ENCODE measurements around the gene KIF9. TPM values are rescaled to one million over a fixed set of nuclear protein-coding genes. Genes with fewer than 3 reads are reported as not detected.

The KIF9 gene
- total RNA-seq, 2 experiments from 2014 or later: 8.2 to 8.3 TPM

DNA sequence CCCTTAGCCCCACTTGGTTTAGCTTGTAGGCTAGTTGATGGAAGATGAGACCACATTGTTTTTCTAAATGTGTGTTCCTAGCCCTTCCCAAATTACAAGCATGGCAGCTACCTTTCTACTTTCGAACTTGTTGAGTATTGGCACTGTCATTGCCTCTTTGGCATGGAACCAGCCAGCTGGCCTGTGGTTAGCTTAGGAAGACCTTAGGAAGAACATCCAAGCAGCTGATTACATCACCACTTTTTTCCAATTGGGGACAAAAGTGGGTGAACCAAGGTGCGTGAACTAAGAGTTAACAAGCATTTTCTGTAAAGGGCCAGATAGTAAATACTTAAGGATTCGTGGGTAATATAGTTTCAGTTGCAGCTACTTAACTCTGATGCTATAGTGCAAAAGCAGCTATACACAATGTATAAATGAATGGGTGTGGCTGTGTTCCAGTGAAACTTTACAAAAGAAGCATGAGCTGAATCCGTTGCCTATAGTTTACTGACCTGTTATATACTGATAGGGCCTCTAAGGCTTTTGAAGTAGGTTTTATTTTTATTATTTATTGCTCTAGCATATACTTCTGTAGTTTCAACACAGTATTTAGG is 8.7 kb upstream of the KIF9 start:
- Mint-ChIP-seq H3K9me3 (ENCODE audit: insufficient read depth) (no peaks in the 10 kb centered on the region), H3K4me1 (ENCODE audit: low read depth) (peaks cover 18% of the 10 kb centered on the region), H3K27ac (no peak overlapping the region), H3K4me3 (no peak overlapping the region), H3K27me3 (ENCODE audit: low read depth) (no peaks in the 10 kb centered on the region), H3K36me3 (ENCODE audit: low read depth) (peaks cover 35% of the 10 kb centered on the region)
- DNase-seq (no peak), ATAC-seq (no peak)
- CTCF ChIA-PET: interaction anchor here (1.1 to 1.5 kb wide), 5 partner anchors 10 to 221 kb away, joined by 3 to 7 read pairs (median 3); no protein-coding TSS in a partner anchor
- POLR2A ChIA-PET: interaction anchor here (2.1 kb wide), 1 partner anchor 8 kb away, joined by 8 read pairs; the partner anchor contains the start of genes KIF9 and KLHL18

DNA sequence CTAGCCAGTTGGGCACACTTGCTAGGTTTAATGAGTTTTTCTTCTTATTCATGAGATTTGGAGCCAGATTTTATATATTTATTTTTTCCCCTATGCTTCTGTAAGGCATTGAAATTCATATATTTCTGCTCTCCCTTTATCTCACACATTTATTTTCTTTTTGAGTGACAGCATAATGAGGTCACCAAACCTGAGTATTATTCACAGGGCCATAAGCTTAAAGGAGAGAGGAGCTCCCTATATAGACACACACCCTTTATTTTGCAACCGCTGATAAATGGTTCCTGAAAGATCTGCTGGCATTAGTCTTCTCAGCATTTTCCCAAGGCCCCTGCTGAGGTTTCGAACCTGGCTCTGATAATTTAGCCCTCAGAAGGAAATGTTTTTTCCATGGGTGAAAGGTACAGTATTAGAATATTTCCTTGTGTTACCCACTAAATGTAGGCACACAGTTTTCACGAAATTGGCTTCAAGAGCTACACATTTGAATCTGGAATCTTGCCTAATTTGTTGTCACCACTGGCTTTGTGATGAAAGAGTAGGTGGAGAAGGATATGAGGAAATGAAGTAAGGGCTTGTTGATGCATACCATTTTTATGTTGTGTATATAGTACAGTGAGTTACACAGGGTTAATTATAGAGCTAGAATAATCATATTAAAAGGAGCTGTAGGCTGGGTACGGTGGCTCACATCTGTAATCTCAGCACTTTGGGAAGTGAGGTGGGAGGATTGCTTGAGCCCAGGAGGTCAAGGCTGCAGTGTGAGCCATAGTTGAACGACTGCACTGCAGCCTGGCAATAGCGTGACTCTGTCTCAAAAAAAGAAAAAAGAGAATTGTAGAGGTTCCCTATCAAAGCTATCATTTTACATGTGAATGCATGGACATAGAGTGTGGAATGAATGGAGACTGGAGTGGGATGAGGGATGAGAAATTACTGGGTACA is 6.6 kb upstream of the KIF9 start:
- ChIA-PET POLR2A (no interaction called here), CTCF (interaction anchor here (0.8 kb wide), 1 partner anchor 25 kb away, joined by 4 read pairs; no protein-coding TSS in a partner anchor)
- no peak for ATAC-seq

DNA sequence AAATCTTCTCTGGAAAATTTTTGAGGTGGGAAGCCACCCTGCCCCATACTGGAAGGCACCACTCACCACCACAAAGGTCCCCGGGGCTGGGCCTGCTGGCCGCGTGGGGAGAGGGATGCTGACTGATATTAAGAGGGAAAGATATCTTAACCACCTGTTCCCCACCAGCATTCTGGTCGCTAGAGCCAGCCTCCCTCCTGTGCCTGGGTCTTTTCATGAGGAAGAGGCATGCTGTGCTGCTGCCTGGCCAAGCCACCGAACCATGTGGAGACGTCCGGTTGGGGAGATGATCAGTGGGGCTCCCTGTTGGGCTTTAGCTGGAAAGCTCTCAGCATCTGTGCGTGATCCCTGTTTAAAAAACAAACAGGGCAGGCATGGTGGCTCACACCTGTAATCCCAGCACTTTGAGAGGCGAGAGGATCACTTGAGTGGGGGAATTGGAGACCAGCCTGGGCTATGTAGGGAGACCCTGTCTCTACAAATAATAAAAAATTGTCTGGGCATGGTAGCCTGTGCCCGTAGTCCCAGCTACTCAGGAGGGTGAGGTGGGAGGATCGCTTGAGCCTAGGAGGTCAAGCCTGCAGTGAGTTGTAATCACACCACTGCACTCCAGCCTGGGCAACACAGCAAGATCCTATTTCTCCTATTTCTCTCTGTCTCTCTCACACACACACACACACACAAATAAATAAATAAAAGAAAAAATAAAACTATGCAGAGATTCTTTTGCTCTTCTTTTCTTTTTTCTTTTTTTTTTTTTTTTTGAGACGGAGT is 1.2 kb upstream of the KIF9 start:
- DNase-seq: peak; percentile 43
- H3K27me3 Mint-ChIP-seq (ENCODE audit: low read depth): no peaks in the 10 kb centered on the region
- H3K4me1 Mint-ChIP-seq (ENCODE audit: low read depth): peaks cover 47% of the 10 kb centered on the region
- peaks cover 22% of the 10 kb centered on the region for H3K36me3 Mint-ChIP-seq (ENCODE audit: low read depth)
- ATAC-seq: peak; percentile 4
- CTCF ChIA-PET: interaction anchor here (1.1 to 2.0 kb wide), 2 partner anchors 31 to 119 kb away, joined by 3 to 5 read pairs; partner anchors contain the start of gene SETD2
- H3K27ac Mint-ChIP-seq: peak overlapping the region; percentile 100
- H3K9me3 Mint-ChIP-seq (ENCODE audit: insufficient read depth): no peaks in the 10 kb centered on the region
- POLR2A ChIA-PET: interaction anchor here (0.9 to 1.1 kb wide), 3 partner anchors 9 to 267 kb away, joined by 3 to 8 read pairs (median 3); no protein-coding TSS in a partner anchor
- peak overlapping the region; percentile 99 for H3K4me3 Mint-ChIP-seq

More for the DNA sequence above, 6.6 kb upstream of the KIF9 start:
- no peaks in the 10 kb centered on the region for H3K27me3 Mint-ChIP-seq (ENCODE audit: low read depth)
- peaks cover 23% of the 10 kb centered on the region for H3K4me1 Mint-ChIP-seq (ENCODE audit: low read depth)
- peaks cover 35% of the 10 kb centered on the region for H3K36me3 Mint-ChIP-seq (ENCODE audit: low read depth)
- no peaks in the 10 kb centered on the region for H3K9me3 Mint-ChIP-seq (ENCODE audit: insufficient read depth)
- no peak overlapping the region for H3K27ac Mint-ChIP-seq
- DNase-seq: no peak
- H3K4me3 Mint-ChIP-seq: no peak overlapping the region

DNA sequence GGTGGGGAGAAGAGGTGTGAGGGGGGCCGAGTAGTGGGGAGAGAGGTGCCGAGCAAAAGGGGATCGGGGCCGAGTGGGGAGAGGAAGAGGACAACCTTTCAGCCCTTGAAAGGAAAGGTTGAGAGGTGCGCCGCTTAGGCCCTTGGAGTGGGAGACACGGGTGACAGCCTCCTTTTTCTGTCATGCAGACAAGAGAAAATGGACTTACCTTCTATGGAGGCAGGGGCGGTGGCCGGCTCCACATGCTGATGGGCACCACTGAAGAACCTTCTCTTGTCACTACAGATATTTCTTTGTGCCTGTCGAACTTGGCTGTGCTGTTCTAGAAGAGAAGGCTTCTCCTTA is 566 bp upstream of the KIF9 start:
- H3K27ac Mint-ChIP-seq: peak overlapping the region; percentile 100
- peaks cover 47% of the 10 kb centered on the region for H3K4me1 Mint-ChIP-seq (ENCODE audit: low read depth)
- H3K9me3 Mint-ChIP-seq (ENCODE audit: insufficient read depth): no peaks in the 10 kb centered on the region
- no peaks in the 10 kb centered on the region for H3K27me3 Mint-ChIP-seq (ENCODE audit: low read depth)
- H3K36me3 Mint-ChIP-seq (ENCODE audit: low read depth): peaks cover 16% of the 10 kb centered on the region
- DNase-seq (no peak), ATAC-seq (peak; percentile 7)
- POLR2A ChIA-PET: interaction anchor here (0.6 to 1.1 kb wide), 6 partner anchors 9 to 266 kb away, joined by 3 to 8 read pairs (median 3); no protein-coding TSS in a partner anchor
- CTCF ChIA-PET: interaction anchor here (1.1 to 2.0 kb wide), 2 partner anchors 31 to 119 kb away, joined by 3 to 5 read pairs; partner anchors contain the start of gene SETD2
- H3K4me3 Mint-ChIP-seq: peak overlapping the region; percentile 99

DNA sequence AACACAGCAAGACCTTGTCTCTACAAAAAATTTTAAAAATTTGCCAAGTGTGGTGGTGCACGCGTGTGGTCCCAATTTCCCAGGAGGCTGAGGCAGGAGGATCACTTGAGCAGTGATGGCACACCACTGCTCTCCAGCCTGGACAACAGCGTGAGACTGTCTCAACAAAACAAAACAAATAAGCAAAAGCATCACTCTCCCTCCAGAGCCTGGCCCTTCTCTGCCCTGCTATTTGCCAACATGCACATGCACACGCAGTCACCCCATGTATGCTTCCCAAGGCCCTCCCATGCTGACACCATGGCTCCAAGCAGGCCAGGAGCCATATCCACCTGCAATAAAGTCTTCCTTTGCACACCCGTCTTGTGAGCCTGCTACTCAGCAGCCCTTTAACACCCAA is 2.1 kb downstream of the KIF9 start:
- ChIA-PET POLR2A (interaction anchor here (0.7 kb wide), 1 partner anchor 508 kb away, joined by 6 read pairs; no protein-coding TSS in a partner anchor), CTCF (no interaction called here)
- H3K9me3 Mint-ChIP-seq (ENCODE audit: insufficient read depth): no peaks in the 10 kb centered on the region
- no peak for DNase-seq
- H3K4me3 Mint-ChIP-seq: no peak overlapping the region
- no peak for ATAC-seq
- H3K36me3 Mint-ChIP-seq (ENCODE audit: low read depth): peaks cover 2% of the 10 kb centered on the region
- H3K27ac Mint-ChIP-seq: peak overlapping the region; percentile 36
- H3K4me1 Mint-ChIP-seq (ENCODE audit: low read depth): peaks cover 34% of the 10 kb centered on the region
- no peaks in the 10 kb centered on the region for H3K27me3 Mint-ChIP-seq (ENCODE audit: low read depth)

DNA sequence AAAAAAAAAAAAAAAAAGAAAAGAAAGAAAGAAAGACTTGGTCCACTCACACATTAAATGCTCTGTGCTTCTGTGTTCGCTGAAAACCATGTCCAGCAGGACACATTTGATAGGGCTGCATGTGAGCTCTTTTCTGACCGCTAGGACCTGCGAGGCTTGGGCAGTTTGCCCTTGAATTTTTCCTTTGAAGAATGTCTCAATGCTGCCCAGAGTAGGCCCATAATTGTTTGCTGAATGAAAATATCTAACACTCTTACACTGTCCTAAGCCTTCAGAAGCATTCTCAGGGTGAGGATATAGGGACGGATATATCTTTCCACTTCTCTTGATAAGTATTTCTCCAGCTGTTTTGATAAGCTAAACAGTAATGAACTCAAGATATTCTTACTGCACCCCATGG is 6.0 kb downstream of the KIF9 start:
- Mint-ChIP-seq H3K9me3 (ENCODE audit: insufficient read depth) (no peaks in the 10 kb centered on the region), H3K4me1 (ENCODE audit: low read depth) (peaks cover 10% of the 10 kb centered on the region), H3K4me3 (no peak overlapping the region), H3K36me3 (ENCODE audit: low read depth) (no peaks in the 10 kb centered on the region), H3K27me3 (ENCODE audit: low read depth) (no peaks in the 10 kb centered on the region), H3K27ac (no peak overlapping the region)
- no peak for ATAC-seq
- CTCF ChIA-PET: no interaction called here
- DNase-seq: no peak
- POLR2A ChIA-PET: no interaction called here

DNA sequence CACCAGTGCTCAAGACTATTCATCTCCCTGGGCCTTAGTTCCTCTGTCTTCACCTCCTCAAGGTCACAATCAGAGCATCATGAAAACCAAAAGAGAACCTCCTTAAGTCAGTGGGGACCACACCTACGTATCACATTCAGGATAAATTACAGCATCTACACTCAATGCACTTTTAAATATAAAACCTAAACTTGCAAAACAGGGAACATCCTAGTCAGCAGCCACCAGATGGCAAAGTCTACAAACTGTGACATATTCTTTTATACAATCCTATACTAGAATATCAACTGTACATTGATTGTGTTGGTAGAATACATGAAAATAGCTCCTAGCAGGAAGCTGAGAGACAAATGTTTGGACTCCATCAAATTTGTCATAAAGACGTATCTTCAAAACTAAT is 7.9 kb downstream of the KIF9 start:
- ATAC-seq (no peak), DNase-seq (no peak)
- Mint-ChIP-seq H3K9me3 (ENCODE audit: insufficient read depth) (no peaks in the 10 kb centered on the region), H3K27me3 (ENCODE audit: low read depth) (no peaks in the 10 kb centered on the region), H3K36me3 (ENCODE audit: low read depth) (no peaks in the 10 kb centered on the region), H3K27ac (no peak overlapping the region), H3K4me1 (ENCODE audit: low read depth) (no peaks in the 10 kb centered on the region), H3K4me3 (no peak overlapping the region)
- ChIA-PET CTCF (interaction anchor here (0.7 kb wide), 1 partner anchor 49 kb away, joined by 3 read pairs; no protein-coding TSS in a partner anchor), POLR2A (no interaction called here)

DNA sequence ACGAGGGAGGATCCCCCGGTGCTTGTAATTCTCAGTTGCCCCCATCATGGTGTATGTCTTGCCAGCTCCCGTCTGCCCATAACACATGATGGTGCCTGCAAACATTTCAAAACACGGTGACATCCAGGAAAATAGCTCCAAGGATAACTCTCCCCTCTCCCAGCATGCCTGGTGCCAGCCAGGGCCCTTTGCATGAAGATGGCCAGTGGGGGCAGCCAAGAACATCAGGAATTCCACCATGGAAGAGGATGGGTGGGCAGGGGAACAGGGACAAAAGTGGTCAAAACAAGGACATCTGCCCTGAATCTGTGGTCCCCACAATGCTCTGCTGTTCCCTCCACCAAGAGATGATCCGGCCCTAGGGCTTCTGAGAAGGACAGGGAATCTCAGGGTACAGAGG is 9.0 kb downstream of the KIF9 start:
- ATAC-seq: no peak
- no peaks in the 10 kb centered on the region for H3K36me3 Mint-ChIP-seq (ENCODE audit: low read depth)
- CTCF ChIA-PET: interaction anchor here (0.6 to 1.4 kb wide), 2 partner anchors 12 to 525 kb away, joined by 3 read pairs; no protein-coding TSS in a partner anchor

DNA sequence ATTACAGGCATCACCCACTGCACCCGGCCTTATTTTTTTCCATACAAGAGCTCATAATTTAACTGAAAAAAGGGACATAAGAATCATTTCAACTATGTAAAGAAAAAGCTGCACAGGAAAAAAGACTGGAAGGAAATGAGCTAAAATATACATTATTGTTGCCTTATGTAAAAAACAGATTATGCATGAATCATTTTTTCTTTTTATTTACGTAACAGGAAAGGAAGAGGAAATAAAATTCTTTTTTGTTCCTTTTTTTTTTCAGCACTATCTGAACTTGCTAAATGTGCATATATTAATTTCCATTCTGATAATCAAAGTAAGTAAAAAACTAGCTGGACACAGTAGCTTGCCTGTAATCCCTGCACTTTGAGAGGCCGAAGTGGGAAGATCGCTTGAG is 12.1 kb downstream of the KIF9 start:
- ATAC-seq: no peak
- H3K4me1 Mint-ChIP-seq (ENCODE audit: low read depth): peaks cover 6% of the 10 kb centered on the region
- H3K9me3 Mint-ChIP-seq (ENCODE audit: insufficient read depth): no peaks in the 10 kb centered on the region
- no peak for DNase-seq
- ChIA-PET POLR2A (no interaction called here), CTCF (no interaction called here)
- no peak overlapping the region for H3K27ac Mint-ChIP-seq
- H3K27me3 Mint-ChIP-seq (ENCODE audit: low read depth): no peaks in the 10 kb centered on the region
- no peak overlapping the region for H3K4me3 Mint-ChIP-seq
- no peaks in the 10 kb centered on the region for H3K36me3 Mint-ChIP-seq (ENCODE audit: low read depth)

More for the DNA sequence above, 9.0 kb downstream of the KIF9 start:
- Mint-ChIP-seq H3K27ac (no peak overlapping the region), H3K27me3 (ENCODE audit: low read depth) (no peaks in the 10 kb centered on the region), H3K4me3 (no peak overlapping the region), H3K4me1 (ENCODE audit: low read depth) (no peaks in the 10 kb centered on the region), H3K9me3 (ENCODE audit: insufficient read depth) (no peaks in the 10 kb centered on the region)
- POLR2A ChIA-PET: no interaction called here
- DNase-seq: no peak

DNA sequence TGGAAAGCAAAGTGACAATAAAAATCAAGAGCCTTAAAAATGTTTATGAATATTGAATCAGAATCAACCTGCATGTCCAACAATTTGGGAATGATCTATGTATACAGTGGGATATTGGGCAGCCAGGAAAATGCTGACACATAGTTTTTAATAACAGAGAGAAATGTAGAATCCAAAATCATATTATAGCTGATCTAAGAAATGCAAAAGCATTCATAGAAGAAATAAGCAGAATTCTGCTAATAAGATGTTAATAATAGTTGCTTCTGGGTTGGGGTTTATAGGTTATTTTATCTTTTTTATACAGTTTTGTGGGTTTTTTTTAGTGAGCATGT is 15.1 kb downstream of the KIF9 start:
- H3K27me3 Mint-ChIP-seq (ENCODE audit: low read depth): no peaks in the 10 kb centered on the region
- H3K27ac Mint-ChIP-seq: no peak overlapping the region
- DNase-seq (no peak), ATAC-seq (no peak)
- H3K36me3 Mint-ChIP-seq (ENCODE audit: low read depth): no peaks in the 10 kb centered on the region
- peaks cover 6% of the 10 kb centered on the region for H3K4me1 Mint-ChIP-seq (ENCODE audit: low read depth)
- ChIA-PET CTCF (interaction anchor here (1.5 kb wide), 1 partner anchor 17 kb away, joined by 3 read pairs; no protein-coding TSS in a partner anchor), POLR2A (interaction anchor here (0.9 kb wide), 1 partner anchor 16 kb away, joined by 3 read pairs; the partner anchor contains the start of gene KLHL18)
- no peaks in the 10 kb centered on the region for H3K9me3 Mint-ChIP-seq (ENCODE audit: insufficient read depth)
- H3K4me3 Mint-ChIP-seq: no peak overlapping the region

DNA sequence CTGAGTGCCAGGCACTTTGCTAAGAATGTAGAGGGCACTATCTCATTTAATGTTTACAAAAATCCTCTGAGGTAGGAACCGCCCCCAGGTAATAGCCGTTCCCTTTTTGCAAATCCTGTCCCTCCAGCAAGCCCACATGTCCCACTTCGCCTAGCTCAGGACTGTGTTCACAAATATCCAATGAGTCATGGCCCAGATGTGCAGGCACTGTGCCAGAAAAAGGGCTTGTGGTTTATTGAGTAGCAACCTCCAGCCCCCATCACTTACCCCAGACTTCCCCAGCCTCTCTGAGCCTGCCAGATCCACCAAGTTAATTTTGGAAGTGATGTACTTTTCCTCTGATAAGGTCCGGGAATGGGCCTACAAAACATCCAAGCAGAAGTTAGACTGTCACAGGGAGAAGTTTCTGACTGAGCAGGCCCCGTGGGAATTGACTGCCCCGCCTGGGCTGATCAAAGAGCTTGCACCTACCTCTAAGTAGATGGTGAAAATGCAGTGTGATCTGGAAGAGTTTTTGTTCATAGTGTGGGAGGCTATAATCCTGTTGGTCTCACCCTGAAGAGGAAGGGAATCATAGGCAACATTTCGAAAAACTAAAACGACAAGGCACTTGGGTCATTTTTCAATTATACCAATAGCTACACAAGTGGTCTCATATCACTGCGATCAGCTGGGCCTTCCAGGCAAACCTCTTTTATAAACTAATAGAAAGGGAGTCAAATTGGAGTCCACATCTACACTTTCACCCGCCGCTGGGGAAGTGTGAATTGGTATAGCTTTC is 15.7 kb downstream of the KIF9 start:
- Mint-ChIP-seq H3K27me3 (ENCODE audit: low read depth) (no peaks in the 10 kb centered on the region), H3K4me1 (ENCODE audit: low read depth) (peaks cover 6% of the 10 kb centered on the region), H3K9me3 (ENCODE audit: insufficient read depth) (no peaks in the 10 kb centered on the region), H3K36me3 (ENCODE audit: low read depth) (no peaks in the 10 kb centered on the region), H3K4me3 (no peak overlapping the region), H3K27ac (no peak overlapping the region)
- DNase-seq (no peak), ATAC-seq (peak; percentile 46)
- ChIA-PET CTCF (interaction anchor here (1.5 kb wide), 1 partner anchor 16 kb away, joined by 3 read pairs; no protein-coding TSS in a partner anchor), POLR2A (interaction anchor here (0.9 kb wide), 1 partner anchor 16 kb away, joined by 3 read pairs; the partner anchor contains the start of gene KLHL18)
